ENCODE data around the gene FAM117A.

- TF ChIP-seq CTCF (IDR thresholded peaks at IDR 0.05) (no peak), POLR2A (IDR thresholded peaks at IDR 0.05) (no peak)
These were observed 41.9 kb downstream of the FAM117A start for GRCh38 chr17:49722066-49722465.
